HG03558 (cell line): ENCODE results near the gene TMPRSS13.
"Not testable (repeated sequence)": the region's sequence is repeated elsewhere in the genome, so short reads cannot be mapped to it uniquely, and the experiment has no call there.

Experiments used
- ATAC-seq: cut with Tn5 transposase; IDR thresholded peaks from one replicate; pipeline ENCODE4 v1.9.1; 2021; ENCODE audit warnings: moderate number of reproducible peaks; ENCODE audit not compliant: unreplicated experiment; ENCODE audit errors: extremely low read depth

Gene TMPRSS13

DNA sequence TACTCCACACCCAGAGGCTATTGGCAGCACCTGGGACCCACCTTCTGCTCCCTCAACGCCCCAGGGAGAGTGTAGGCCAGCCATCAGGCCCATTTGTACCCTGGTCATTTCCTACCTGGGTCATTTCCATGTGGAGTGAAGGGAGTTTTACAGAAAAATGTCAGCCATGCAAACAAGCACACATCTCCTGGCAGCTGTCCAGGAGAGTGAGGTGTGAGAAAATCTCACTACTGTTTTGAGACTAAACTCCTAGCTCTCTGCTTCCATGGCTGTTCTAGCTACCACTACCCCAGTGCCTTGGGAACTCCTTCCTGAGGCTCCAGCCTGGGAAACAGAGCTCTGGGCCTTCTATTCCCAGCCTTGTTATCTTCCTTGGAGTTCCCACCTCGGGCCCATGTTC, 2.8 kb upstream of the TMPRSS13 start:
- ATAC-seq: no peak

DNA sequence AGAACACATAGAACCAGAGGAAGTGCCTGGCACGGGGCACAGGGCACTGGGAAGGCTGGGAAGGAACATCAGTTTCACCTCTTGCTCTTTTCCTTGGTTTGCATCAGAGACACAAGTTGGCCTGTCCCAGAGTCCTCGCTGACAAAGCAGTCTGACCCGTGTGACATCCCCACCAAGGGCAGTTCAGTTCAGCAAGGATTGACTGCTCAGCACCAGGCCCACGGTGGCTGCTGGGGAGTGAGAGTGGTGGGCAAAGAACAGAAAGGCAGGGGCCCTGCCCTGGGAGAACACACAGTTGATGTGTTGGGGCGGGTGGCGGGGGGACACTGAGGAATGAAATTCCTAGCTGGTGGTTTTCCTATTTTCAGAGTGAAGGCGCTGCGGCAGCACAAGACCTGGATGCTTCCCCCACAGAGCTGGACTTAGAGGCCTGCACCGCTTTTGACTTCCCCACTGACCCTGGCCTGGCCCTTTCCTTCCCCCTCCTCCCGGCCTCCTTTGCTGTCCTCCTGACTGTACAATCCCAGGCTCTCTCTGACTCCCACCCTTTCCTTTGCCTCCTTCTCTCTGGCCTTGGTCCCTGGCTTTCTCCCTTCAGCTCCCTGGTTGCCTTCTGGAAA, 2.2 kb upstream of the TMPRSS13 start:
- ATAC-seq: no peak

DNA sequence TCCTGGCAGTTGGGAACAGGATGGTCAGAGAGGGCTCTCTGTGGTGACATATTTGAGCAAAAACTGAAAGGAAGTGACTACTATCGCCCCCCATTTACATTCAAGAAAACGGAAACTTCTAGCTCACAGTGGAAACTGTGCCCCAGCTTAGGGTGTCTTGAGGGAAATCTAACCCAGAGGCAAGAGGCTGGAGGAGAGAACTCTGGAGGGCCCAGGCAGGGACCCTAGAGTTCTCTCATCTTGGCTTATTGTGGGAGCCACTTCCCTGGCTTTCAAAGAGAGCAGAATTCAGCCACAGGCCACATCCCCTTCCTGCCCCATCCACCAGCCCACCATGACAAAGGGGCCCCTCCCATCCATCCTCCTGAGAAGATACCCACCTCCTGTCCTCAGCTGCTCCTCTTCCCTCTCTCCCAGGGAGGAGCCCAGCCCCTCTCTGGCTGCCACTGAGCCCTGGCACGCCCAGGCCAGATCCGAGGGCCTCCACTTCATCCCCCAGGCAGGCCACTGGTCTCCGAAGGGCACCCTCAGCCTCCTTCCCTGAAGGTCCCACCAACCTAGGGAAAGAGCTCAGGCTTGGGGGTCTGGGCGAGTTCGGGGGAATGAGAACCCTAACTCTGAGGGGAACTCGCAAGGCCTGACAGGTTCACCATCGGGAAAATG, 1.6 kb upstream of the TMPRSS13 start:
- ATAC-seq: no peak

- no peak for ATAC-seq
Observed at GRCh38 chr11:117929916-117930570, 841 bp upstream of the TMPRSS13 start.

GRCh38 chr11:117928446-117929141, 608 bp downstream of the TMPRSS13 start:
- no peak for ATAC-seq

DNA sequence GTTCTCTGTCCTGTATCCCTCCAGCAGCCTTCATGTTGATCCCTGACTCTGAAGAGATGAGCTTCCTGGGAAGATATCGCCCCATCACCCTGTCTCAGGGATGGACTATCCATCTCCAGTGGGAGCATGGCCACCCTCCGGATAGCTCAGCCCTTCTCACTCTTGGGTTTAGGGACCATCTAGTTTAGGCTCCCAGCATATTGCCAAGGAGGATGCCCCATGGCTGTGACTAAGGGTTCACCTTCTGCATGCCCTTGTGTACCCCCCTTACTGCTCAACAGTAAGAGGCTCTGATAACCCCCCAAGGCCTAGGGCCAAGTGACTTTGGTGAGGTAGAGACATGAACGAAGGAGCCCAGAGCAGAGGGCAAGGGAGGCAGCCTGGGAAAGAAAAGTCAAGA, 1.3 kb downstream of the TMPRSS13 start:
- no peak for ATAC-seq

DNA sequence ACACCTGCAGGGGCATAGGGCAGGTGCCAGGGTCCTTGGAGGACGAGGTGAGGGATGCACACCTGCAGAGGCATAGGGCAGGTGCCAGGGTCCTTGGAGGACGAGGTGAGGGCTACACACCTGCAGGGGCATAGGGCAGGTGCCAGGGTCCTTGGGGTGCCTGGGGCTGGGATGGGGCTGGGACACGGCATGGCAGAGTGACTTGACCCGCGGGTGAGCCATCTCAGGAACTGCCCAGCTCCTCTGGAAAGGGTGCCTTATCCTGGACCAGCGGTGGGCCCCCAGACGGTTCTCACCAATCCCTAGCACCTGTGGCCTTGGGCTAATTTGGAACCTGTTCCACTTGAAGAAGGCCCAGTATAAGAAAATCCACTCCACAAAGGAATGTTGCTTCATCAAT, 3.0 kb downstream of the TMPRSS13 start:
- not testable (repeated sequence) for ATAC-seq

DNA sequence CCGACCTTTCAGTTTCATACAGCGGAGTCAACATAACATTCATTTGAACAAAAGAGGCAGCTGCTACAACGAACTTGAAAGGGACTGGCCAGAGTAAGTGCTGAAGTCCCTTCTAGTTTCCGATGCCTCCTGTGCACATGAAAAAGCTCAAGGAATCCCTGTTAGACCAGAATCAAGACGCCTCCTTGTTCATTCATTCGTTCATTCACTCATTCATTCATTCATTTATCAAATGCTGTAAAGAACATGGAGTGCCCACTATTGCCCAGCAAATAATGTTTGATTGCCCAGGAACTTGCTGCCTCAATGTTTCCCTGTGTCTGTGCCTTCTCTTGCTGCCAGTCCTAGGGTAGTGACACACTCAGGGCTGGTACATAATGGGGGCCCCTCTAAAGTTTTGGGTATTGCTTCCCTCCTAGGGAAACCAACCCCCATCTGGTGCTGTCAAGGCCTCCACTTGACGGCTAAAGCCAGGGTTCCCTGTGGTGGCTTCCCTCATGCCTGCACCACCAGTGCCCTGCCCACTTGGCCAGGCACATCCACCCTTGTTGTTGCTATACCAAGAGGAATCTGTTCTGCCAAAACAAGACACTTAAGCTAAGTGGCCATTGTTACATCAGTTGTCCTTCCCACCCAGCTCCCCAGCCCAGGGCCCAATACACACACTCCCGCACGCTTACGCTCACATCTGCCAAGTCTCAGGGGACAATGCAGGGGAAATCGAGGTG, 3.8 kb downstream of the TMPRSS13 start:
- ATAC-seq: no peak

DNA sequence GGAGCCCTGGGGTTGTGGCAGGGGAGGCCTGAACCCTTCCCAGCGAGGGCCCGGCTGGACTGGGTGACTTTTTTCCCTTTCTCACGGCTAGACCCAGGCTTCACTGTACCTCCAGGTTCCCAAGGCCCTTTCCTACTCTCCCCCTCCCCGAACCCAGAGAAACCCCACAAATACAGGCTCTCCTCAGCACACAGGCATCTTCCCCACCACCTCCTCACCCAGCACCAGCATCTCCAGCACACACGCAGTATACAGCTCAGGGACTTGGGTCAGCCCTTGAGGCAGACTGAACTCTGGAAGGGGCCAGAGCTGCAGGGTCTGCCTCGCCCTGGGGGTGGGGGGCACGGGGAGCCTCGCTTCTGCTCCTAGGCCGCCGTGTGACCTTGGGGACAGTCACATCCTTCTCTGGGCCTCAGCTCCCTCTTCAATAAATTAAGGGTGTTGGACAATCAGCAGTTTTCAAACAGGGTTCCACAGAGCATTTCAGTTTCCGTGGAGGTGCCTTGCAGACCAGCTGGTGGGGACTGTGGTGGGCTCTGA, 4.5 kb downstream of the TMPRSS13 start:
- ATAC-seq: no peak

DNA sequence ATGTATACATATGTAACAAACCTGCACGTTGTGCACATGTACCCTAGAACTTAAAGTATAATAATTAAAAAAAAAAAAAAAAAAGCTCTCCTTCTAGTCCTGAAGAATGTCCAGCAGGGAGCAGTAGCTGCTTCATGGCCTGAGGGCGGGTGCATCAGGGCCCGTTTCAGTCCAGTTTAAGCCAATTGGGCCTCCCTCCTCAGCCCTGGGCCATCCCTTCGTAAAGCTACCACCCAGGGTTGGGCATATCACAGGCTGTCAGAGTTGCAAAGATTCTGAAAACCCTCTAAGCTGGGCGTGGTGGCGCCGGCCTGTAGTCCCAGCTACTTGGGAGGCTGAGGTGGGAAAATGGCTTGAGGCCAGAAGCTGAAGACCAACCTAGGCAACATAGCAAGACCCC, 5.4 kb downstream of the TMPRSS13 start:
- no peak for ATAC-seq

DNA sequence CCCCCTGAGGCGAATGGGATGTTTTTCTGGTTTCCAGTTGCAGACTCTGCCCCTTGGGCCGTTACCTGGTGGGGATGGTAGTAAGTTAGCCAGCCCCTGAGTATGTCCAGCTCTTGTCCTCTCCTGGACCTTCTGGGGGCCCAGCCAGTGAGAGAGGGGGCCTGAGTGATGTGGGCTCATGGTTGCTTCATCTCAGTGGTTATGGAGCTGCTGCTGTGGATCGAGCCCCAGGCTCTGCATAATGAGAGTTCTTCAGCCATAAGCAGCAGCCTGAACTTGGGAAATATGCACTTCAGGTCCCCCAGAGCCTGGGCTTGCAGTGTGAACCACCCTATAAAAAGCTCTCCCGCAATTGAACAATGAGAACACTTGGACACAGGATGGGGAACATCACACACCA, 5.9 kb downstream of the TMPRSS13 start:
- ATAC-seq: no peak

DNA sequence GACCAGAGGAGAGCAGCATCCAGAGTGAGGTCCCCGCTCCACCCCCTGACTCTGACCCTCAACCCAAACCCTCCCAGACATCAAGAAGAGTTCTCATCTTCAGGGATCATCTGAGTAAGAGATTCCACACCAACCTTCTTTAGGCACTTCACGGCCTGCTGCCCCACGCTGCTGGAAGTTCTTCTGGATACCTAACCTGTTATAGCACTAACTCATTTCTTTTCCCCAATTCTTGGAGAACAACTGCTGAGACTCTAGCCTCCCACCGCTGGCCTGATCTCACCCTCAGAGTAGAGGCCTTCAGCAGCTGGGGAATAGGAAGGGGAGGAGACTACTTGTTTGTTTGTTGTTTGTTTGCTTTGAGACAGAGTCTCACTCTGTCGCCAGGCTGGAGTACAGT, 7.3 kb downstream of the TMPRSS13 start:
- ATAC-seq: no peak

- ATAC-seq: no peak
Observed at GRCh38 chr11:117921456-117921855, 7.7 kb downstream of the TMPRSS13 start.

DNA sequence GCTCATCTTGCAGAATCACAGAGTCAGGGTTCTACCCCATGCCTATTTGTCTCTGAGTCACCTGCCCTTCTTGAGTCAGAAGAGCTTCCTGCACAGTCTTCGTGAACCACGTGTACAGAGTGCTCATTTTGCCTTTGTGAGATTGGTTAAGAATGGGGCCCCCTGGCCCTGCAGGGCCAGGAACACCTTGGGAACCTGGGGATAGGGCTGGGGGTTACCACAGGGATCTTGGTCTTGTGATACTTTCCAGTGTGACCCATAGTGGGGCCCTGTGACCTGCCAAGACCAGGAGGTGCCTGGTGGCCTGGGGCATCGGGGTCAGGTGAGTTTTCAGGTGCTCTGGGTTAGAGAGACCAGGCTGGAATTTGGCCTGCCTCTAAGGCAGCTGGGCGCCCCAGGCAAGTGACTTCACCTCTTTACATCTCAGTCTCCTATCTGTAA, 9.4 kb downstream of the TMPRSS13 start:
- no peak for ATAC-seq

DNA sequence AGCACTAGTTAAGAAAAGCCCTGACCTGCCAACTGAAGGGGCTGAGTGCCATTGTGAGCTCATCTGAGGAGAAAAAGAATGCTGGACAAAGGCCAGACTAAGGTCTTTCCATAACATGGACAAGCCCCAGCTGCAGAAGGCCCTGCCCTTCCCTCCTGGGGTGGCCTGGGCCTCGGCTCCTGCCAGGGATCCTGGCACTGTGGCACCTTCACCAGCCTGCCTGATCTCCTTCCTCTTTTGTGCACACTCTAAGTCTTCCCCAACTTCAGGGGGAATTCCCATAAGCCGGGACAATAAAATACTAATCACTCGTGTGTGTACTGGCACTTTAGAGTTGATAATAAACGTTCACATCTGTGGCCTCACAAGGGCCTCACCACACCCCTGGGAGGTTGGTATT, 9.9 kb downstream of the TMPRSS13 start:
- ATAC-seq: no peak

DNA sequence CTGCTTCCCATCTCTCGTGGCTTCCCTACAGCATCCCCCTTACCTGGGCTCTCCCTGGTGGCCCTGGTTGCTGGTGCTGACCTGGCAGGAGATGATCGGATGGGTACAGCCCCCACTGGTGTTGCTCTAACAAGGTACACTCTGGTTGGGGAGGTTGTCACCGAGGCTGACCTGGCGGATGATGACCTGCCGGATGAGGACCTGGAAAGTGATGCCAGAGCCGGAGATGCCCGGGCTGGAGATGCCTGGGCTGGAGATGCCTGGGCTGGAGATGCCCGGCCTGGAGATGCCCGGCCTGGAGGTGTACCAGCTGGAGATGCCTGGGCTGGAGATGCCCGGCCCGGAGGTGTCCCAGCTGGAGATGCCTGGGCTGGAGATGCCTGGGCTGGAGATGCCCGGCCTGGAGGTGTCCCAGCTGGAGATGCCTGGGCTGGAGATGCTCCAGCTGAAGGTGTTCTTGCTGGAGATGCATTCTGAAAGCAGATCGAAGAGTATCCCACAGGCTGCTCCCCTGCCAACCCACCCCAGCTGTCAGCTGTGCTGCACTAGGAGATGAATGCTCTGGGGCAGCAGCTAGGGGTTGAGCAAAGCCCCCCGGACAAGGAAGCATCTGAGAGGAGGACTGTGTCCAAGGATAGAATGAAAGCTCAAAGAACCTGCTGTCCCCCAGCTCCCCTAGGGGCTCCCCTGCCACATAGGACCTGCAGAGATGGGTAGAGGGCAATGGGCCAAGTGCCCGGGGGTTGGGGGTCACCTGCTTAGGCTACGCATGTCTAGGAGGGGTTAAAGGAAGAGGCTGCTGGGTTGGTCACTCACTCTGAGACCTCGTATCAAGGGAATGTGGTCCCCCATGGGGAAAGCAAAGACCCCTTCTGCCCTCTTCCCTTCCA, 10.6 kb downstream of the TMPRSS13 start:
- ATAC-seq: no peak

DNA sequence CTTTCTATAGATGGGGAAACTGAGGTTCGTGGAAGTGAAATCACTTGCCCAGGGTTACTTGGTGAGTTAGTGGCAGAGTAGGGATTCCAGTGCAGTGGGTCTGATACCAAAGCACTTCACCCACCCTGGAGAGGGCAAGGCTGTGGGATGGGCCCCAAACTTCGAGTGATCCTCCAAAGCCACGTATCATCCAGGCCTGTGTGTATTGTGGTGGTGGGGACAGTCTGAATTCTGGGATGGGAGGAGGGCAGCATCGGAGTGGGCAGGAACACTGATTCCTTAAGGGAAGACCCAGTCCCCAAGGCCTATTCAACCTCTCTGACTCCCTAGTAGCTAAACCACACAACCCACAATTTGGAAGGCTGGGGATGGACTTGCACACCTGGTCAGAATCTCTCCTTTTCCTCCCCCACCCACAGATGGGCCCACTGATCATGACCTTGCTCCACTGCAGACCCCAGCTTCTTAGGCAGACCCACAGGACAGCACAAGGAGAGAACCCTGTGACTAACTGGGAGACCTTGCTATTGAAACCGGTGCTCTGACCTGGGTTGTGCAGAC, 11.5 kb downstream of the TMPRSS13 start:
- ATAC-seq: no peak

DNA sequence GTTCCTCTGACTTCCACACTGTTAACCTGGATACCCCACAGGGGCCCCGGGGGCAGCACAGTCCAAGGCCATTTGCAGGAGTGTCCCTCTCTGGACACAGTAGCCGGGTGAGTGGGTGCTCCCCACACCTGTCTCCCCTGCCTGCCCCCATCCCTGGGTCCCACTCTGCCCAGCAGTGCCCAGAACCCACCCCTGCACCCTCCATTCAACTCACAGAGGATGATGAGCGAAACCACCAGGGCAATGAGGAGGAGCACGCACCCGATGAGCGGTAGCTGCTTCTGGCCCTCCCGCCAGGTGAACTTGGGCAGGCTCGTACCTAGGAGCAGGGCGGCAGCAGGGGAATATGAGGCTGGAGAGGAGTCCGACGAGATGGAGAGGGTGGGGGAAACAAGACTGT, 12.2 kb downstream of the TMPRSS13 start:
- ATAC-seq: no peak

DNA sequence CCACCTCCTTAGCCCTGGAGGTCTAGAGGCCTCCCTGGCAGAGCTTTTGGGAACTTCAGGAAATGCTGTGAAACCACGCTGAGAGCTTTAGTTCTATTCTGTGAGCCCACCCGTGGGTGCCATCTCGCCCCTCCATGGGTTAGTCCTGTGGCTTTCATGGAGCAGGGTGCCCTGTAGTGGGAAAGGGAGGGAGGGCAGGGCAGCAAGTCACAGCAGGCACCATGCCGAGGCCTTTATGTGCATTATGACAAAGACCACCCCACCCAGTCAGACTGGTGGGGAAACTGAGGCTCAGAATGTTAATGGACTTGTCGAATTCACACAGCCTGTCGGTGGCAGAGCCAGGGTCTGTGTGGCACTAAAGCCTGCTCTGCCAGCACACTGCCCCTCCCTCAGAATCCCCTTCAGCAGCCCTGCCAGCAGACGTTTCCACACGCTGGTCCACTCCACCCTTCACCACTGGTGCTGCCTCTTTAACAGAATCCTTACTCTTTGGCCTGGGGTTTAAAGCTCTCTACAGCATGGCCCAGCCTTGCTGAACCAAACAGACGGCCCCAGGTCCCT, 13.4 kb downstream of the TMPRSS13 start:
- ATAC-seq: no peak
